ENCODE data around the gene BLID. TPM values are rescaled to one million over a fixed set of nuclear protein-coding genes. Genes with fewer than 3 reads are reported as not detected.

The BLID gene
- total and polyA plus RNA-seq, 2 of the 8 experiments (the other 6 are each of a cell fraction or from before 2014, with no cell fraction given) = not detected

GRCh38 chr11:122122179-122122578 lies 6.2 kb upstream of the BLID start:
- FAIRE-seq (no peak), DNase-seq (ENCODE audit: low read depth in 1 of 2, low spot score in 2 of 2) (no peak)
- Histone ChIP-seq H4K8ac (ENCODE audit: extremely low read depth, insufficient read depth, low read length) (no peak overlapping the region), H3K18ac (ENCODE audit: extremely low read depth, low read length) (no peak overlapping the region), H2AFZ (ENCODE audit: low read length) (no peak overlapping the region), H4K20me1 (replicated peaks in 1 of 2; ENCODE audit: control insufficient read depth in 1 of 2, insufficient read depth in 2 of 2, low read length in 2 of 2) (no peaks in the 10 kb centered on the region), H3K4me2 (ENCODE audit: insufficient read depth in 1 of 2, low read depth in 2 of 2, low read length in 2 of 2) (no peak overlapping the region), H2BK12ac (ENCODE audit: low read depth, low read length) (no peak overlapping the region), H3K4ac (replicated peaks; ENCODE audit: insufficient read length, low read depth, low read length) (no peak overlapping the region), H3K9ac (replicated peaks in 1 of 4; ENCODE audit: extremely low read depth in 1 of 4, low read depth in 3 of 4, low read length in 3 of 4) (no peak overlapping the region), H2BK15ac (ENCODE audit: low read length) (no peak overlapping the region), H3K27me3 (replicated peaks in 1 of 4; ENCODE audit: control insufficient read depth in 3 of 4, extremely low read depth in 1 of 4, insufficient read depth in 3 of 4, low read length in 3 of 4) (no peaks in the 10 kb centered on the region), H4K5ac (ENCODE audit: insufficient read length, low read depth, low read length) (no peak overlapping the region), H3K14ac (ENCODE audit: insufficient read length) (no peak overlapping the region), H3K23ac (ENCODE audit: insufficient read length) (no peak overlapping the region), H3K4me1 (replicated peaks in 1 of 4; ENCODE audit: control insufficient read depth in 3 of 4, insufficient read depth in 4 of 4, low read length in 3 of 4) (no peaks in the 10 kb centered on the region), H3K36me3 (ENCODE audit: control insufficient read depth in 2 of 4, insufficient read depth in 4 of 4, low read length in 3 of 4) (no peaks in the 10 kb centered on the region), H3K4me3 (ENCODE audit: extremely low read depth in 1 of 4, insufficient read depth in 2 of 4, low read depth in 3 of 4, low read length in 4 of 4) (no peak overlapping the region), H2BK120ac (replicated peaks; ENCODE audit: low read depth, low read length) (no peak overlapping the region), H3K56ac (replicated peaks; ENCODE audit: insufficient read length, low read depth, low read length) (no peak overlapping the region), H3K79me2 (ENCODE audit: control insufficient read depth in 1 of 2, insufficient read depth in 2 of 2, low read length in 2 of 2) (no peaks in the 10 kb centered on the region), H4K91ac (replicated peaks; ENCODE audit: insufficient read length, low read length) (no peak overlapping the region), H3K23me2 (ENCODE audit: low read depth, low read length) (no peaks in the 10 kb centered on the region), H2AK5ac (ENCODE audit: low read depth, low read length) (no peak overlapping the region), H2BK5ac (ENCODE audit: low read depth, low read length) (no peak overlapping the region), H3K9me3 (ENCODE audit: insufficient read depth in 2 of 2, low read depth in 1 of 2, low read length in 1 of 2) (no peaks in the 10 kb centered on the region), H2BK20ac (ENCODE audit: low read length) (no peak overlapping the region), H3K79me1 (ENCODE audit: low read depth, low read length) (no peaks in the 10 kb centered on the region), H3K27ac (ENCODE audit: low read depth, low read length) (no peak overlapping the region)
- POLR2A ChIA-PET (ENCODE audit: partially characterized antibody) = no interaction called here
- CTCF ChIA-PET (ENCODE audit: partially characterized antibody) = interaction anchor here (0.6 to 0.9 kb wide), 3 partner anchors 14 to 466 kb away, joined by 3 to 4 read pairs (median 3); no protein-coding TSS in a partner anchor
- WGBS, 2 experiments (ENCODE audit: extremely low coverage in 1 of 2, insufficient coverage in 1 of 2, insufficient read length in 1 of 2, insufficient replicate concordance in 2 of 2, low coverage in 1 of 2, low lambda C conversion rate in 2 of 2, missing lambda C conversion rate in 1 of 2) = 92% methylated on average over 2 of the region's 2 CpGs; no CpG with 5 or more reads in 1 of the 2 experiments
- TF ChIP-seq JUN (IDR thresholded peaks at IDR 0.05; ENCODE audit: low read depth, low read length) (no peak), SAP30 (IDR thresholded peaks at IDR 0.05; ENCODE audit: insufficient read depth, insufficient replicate concordance, low read length) (no peak), CBX5 (IDR thresholded peaks at IDR 0.05; ENCODE audit: low read depth, low read length) (no peak), HDAC2 (IDR thresholded peaks at IDR 0.05; ENCODE audit: borderline replicate concordance in 1 of 2, low read depth in 2 of 2, low read length in 2 of 2) (no peak), TAF7 (optimal IDR thresholded peaks at IDR 0.05; ENCODE audit: borderline replicate concordance, low read depth, low read length) (no peak), ATF2 (IDR thresholded peaks at IDR 0.05; ENCODE audit: low read length) (no peak), RBBP5 (IDR thresholded peaks at IDR 0.05; ENCODE audit: borderline replicate concordance, low read depth, low read length) (no peak), BCL11A (IDR thresholded peaks at IDR 0.05; ENCODE audit: low read depth in 2 of 2, low read length in 2 of 2) (no peak), RAD21 (IDR thresholded peaks at IDR 0.05 in 1 of 2, conservative IDR thresholded peaks at IDR 0.05 in 1 of 2; ENCODE audit: low read depth in 2 of 2, low read length in 2 of 2) (no peak), SP1 (IDR thresholded peaks at IDR 0.05; ENCODE audit: low read depth, low read length) (no peak), SIRT6 (IDR thresholded peaks at IDR 0.05; ENCODE audit: low read length) (no peak), MAFK (IDR thresholded peaks at IDR 0.05; ENCODE audit: low read depth, low read length) (no peak)
